GM18517 (cell line): Measurements from ENCODE around the gene PDHA1.

ENCODE experiments used
- ATAC-seq: cut with Tn5 transposase; IDR thresholded peaks from one replicate; pipeline ENCODE4 v1.9.1; 2021; ENCODE audit warnings: mild to moderate bottlenecking, moderate library complexity; ENCODE audit not compliant: unreplicated experiment

The PDHA1 gene

DNA sequence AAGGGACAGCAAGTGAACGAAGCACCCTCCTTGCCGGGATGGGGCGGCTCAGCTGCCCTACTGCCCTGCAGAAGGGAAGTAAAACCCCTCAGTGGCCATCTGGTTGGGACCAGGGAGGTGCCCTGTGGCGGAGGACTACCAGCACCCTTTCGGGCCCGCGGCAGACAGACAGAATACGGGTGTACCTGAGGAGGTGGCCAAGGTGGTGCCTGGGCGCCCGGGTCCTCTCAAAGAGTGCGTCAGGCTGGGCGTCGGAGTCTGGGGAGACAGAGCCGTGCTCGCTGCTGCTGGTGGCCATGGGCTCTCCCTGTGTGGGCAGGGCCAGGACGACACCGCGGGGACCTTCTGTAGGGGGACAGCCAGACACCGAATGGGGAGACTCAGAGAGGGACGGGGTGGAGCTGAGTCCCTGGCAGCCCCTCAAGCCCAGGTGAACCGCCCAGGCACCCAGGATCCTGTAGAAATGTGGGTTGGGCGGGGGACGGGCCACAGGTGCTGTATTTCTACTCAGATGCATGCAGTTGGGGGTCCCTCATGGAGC is 29.7 kb downstream of the PDHA1 start:
- no peak for ATAC-seq

DNA sequence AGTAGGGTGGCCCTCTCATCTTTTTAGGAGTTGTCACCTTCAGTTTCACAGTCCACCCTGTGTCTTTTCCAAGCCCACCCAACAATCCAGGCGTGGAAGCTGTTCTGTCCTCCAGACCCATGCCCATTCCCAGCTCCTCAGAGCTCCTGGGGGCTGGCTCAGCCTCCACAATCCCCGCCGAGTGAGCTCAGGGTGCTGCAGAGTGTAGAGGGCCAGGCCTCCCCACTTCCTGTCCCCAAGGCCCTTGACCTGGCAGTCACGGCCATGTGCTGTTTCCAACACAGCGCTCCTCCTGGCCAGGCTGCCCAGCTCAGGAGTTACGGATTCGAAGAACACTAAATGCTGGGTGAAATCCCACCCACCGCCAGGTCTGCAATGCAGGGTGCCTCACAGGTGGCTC is 31.8 kb downstream of the PDHA1 start:
- no peak for ATAC-seq

DNA sequence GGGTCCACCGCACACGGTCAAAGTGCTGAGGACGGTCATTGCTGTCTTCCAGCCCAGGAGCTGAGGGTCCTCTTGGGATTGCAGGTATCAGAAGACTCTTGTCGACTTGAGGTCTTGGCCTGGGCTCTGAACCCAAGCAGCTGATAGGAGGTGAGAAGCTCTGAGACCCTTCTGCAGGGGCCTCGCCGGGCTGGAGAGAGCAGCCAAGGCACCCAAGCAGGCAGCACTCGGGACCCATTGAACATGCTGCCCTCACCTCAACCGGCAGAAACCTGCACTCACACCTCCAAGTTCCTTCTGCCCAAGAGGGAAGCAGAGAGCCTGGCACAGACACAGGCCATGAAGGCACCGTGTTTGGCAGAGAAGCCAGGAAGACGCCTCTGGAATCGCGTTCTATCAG is 34.1 kb downstream of the PDHA1 start:
- ATAC-seq: no peak

DNA sequence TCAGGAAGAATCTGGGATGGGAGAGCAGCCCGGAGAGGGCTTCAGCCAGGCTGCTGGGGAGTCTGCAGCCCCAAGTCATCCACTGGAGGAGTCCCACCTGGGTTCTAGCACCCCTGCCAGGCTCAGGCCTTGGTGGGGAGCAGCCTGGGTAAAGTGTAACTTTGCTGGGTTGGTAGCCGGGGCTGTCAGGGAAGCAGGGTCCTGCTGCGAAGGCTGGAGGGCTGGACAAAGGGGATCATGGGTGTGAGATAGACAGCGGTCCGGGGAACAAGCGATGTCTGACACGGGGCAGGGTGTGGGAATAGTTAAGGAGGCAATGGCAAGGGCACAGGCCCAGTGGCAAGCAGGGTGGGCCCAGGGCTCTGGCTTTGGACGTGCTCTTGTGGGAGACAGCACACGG is 37.6 kb downstream of the PDHA1 start:
- no peak for ATAC-seq

DNA sequence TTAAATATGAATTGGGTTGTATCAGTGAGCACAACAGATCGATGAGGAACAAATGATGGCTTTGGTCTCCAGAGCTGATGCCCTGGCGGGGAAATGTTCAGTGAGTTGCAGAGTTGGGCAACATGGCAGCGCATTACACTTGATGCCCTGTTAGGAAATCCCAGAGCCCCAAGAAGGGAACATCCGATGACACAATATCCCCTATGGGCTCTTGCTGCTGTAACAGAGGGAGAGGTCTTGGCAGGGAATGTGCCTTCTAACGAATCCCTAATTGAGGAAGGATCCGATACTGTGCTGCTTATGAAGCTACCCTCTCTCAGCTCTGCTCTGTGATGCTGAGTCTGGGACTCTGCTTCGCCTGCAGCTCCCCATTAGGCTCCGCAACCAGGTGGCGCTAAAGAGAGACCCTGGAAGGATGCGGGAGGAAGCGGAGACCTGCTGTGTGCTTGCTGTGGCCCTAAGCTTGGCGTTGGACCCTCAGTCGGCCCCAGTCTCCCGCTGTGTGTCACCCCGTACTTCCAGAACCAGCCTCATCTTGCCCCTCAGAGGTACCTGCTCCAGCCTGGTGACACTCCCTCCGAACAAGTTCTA is 38.9 kb downstream of the PDHA1 start:
- no peak for ATAC-seq

DNA sequence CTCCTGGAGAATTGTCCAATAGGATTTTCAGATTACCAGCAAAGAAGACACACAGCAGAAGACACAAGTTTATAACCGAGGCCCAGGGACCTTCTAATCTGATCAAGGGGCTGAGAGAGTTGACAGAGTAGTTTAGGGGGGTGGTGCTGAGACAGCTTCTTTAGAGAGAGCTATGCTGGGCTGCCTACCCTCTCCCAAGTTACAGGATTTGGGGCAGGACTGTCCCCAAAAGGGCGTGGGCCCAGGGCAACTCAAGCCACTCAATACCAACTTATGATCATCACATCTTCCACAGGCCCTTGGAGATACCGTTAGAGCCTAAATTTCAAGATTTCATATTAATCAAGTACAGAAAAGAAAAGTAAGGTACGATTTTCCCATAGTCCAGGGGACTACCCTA is 43.0 kb downstream of the PDHA1 start:
- ATAC-seq: no peak

DNA sequence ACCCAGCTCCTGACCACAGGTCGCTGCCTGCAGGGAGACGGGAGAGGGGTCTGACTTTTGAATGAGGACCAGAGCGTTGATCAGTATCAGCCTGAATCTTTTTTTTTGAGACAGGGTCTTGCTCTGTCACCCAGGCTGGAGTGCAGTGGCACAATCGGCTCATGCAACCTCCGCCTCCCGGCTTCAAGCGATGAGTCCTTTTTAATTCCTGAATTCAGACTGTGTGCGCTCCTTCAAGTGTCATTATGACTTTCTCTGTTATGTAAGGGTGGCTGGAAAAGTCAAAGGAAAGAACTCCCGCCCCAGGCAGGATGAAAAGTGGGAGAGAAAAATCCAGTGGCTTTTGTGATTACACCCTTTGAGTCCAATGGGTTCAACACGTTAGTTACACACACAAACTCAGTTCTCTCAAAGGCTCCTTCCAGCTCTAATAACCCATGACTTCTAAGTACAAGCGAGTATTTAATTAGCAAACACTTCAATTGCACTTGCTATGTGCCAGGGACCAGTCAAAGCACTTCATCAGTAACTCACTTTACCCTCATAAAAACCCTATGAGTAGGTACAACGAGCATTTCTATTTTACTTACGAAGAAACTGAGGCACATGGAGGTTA is 44.4 kb downstream of the PDHA1 start:
- ATAC-seq: no peak

DNA sequence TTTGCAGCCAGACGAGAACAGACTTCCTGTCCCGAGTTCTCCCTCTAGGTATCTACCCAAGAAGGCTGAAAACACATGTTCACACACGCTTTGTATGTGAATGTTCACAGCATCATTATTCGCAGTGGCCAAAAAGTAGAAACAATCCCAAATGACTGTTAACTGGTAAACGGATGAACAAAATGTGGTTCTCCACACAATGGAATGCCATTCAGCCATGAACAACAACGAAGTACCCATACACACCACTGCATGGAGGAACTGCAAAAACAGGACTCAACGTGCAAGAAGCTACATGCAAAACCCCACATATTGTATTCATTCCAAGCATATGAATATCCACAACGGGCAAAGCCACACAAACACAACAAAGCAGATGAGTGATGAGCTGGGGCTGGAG is 45.0 kb downstream of the PDHA1 start:
- ATAC-seq: no peak

DNA sequence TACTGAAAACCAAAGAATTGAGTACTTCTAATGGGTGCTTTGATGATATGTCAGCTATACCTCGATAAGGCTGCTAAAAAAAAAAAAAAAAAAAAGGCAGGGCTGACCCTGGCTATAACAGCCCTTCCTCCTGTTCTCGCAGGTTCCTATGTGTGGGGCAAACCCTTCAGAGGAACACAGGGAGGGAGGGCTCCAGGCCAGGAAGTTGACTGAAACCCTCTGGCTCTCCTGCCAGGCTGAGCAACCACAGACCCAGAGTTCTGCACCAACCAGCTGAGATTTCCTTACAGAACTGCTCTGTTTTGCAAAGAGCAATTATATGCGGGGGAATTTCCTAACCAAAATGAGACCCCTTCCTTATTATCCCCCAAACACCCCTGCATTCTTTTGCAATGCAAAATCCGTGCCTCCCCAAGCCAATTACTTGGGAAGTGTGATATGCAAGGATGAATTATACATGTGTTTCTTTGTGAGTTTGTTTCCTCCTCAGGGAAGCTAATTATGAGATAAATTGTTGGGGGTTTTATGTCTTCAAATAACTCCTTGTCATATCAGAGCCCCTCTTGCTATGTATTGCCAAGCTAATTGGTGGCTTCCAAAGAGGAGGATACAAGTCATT is 45.6 kb downstream of the PDHA1 start:
- no peak for ATAC-seq

DNA sequence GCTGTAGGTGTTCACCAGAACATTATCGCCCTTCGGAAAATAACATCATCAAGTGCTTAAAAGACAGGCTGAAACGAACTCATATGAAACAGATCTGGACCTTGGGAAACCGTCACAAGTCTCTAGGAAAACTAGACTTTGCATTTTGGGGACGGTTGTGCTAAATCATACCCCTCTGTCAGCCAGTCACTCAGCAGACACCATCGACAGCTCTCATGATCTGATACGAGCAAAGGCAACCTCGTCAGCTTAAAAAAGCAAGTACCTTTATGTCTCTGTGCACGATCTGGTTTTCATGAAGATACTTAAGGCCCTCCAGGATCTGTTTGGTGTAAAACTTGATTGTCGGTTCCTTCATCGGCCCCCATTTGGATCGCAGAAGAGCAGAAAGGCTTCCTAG is 48.4 kb downstream of the PDHA1 start:
- no peak for ATAC-seq

DNA sequence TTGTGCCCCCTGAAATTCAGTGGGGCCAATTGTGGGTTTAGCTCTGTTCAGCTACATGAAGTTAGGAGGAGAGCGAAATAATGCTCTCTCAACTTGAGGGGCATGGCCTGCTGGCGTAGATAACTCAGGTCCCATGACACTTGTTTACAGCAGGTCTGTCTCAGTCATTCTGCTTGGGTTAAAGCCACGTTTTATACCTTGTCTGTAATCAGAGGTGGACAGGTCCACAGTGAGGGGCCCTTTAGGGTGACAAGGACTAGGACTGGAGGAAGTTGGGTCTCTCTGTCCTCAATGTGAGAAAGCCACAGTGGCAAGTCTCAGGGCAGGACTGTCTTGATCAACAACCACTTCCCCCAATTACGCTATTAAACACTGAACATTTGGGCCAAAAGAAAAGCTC is 49.0 kb downstream of the PDHA1 start:
- no peak for ATAC-seq

DNA sequence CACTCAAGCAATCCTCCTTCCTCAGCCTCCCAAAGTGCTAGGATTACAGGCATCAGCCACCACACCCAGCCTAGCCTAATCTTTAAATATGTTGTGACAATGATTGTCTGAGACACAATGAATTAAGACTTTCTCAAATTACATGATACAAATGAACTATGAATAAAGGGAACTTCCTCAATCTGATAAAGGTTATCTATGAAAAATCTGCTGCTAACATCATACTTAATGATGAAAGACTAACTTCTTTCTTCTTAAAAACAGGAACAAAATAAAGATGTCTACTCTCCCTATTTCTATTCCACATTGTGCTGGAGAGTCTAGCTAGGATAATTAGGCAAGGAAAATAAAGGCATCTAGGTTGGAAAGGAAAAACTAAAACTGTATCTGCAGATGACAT is 60.0 kb downstream of the PDHA1 start:
- no peak for ATAC-seq

DNA sequence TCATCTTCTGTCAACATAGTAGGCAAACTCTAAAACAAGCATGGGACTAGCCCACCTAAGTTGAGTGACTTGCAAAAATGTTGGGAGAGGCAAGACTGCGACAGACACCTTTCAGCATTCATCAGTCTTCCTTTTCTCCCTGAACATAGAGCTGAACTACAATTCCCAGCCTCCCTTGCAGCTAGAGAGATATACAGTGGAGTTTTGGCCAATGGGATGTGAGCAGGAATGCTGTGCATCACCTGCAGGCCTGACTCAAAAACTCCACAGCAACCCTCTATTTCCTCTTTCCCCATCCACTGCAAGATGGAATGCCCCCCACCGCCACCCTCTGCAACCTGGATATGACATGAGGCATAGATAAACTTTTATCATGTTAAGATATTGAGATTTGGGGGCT is 66.5 kb downstream of the PDHA1 start:
- ATAC-seq: no peak
